Measurements from ENCODE around the gene ADCY7. TPM values are rescaled to one million over a fixed set of nuclear protein-coding genes. Genes with fewer than 3 reads are reported as not detected.

Gene ADCY7
- total and polyA plus RNA-seq, 2 experiments from 2014 or later, result 3.9 to 4.4 TPM

DNA sequence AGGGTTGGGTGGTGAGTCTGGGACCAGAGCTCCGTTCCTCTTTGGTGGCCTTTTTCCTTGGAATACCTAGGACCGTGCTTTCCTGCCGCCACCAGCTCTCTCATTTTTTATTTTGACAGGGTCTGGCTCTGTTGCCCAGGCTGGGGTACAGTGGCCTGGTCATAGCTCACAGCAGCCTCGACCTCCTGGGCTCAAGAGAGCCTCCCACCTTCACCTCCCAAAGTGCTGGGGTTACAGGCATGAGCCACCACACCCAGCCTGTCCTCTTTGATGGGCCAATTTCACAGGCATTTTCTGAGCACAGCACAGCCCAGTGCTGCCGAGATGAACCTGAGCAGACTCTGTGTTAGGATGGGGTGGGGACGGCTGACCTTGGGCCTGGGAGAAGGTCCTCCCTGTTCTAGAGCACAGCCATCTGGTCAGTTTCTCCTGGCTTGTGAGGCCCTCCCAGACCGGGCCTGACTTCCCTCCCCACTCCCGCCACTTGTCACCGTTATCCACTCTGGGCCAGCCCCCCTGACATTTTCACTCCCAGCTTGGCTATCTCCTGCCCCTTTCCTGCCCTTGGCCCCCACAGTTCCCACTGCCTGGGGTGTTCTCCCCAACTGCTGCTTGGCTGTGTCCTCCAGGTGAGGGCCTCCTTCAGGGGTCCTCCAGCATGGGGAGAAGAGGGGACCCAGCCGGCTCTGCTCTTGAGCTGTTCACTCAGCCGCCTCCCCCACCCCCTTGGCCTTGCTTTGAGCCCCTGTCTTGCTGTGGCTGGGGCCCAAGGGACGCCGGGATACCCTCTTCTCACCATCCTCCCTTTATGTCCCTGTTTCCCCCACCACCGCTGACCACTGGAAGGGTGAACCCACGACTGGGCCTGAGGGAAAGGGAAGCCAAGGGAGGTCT, 5.0 kb downstream of the ADCY7 start:
- Histone ChIP-seq H2AFZ (no peak overlapping the region), H3K9me2 (replicated peaks; ENCODE audit: insufficient read depth) (no peaks in the 10 kb centered on the region), H3K27me3 (no peaks in the 10 kb centered on the region), H3K4me2 (no peak overlapping the region), H3K36me3 (replicated peaks; ENCODE audit: insufficient read depth, low read depth) (no peaks in the 10 kb centered on the region), H4K20me1 (ENCODE audit: insufficient read depth, poor library complexity, severe bottlenecking) (no peaks in the 10 kb centered on the region), H3K79me2 (no peaks in the 10 kb centered on the region), H3K4me1 (ENCODE audit: insufficient read depth) (peaks cover 9% of the 10 kb centered on the region), H3K27ac (no peak overlapping the region), H3K4me3 (no peak overlapping the region), H3K9me3 (ENCODE audit: low read depth) (no peaks in the 10 kb centered on the region)
- no peak for DNase-seq (ENCODE audit: low spot score)
- TF ChIP-seq EZH2 (IDR thresholded peaks at IDR 0.05; ENCODE audit: borderline replicate concordance), result no peak
- TF ChIP-seq CTCF (IDR thresholded peaks at IDR 0.05; ENCODE audit: poor library complexity), result no peak
- TF ChIP-seq EZH2phosphoT487 (IDR thresholded peaks at IDR 0.05; ENCODE audit: low read depth, severe bottlenecking, unreplicated experiment), result no peak
- WGBS (ENCODE audit: low lambda C conversion rate, missing lambda C conversion rate), result 85% methylated on average over 15 of the region's 15 CpGs

GRCh38 chr16:50272111-50272571, 5.8 kb downstream of the ADCY7 start:
- H3K4me1 ChIP-seq (ENCODE audit: insufficient read depth), result peaks cover 2% of the 10 kb centered on the region

GRCh38 chr16:50272687-50273381, 6.5 kb downstream of the ADCY7 start:
- 91% methylated on average over 5 of the region's 5 CpGs for WGBS (ENCODE audit: low lambda C conversion rate, missing lambda C conversion rate)
- Histone ChIP-seq H3K4me2 (no peak overlapping the region), H3K9me3 (ENCODE audit: low read depth) (no peaks in the 10 kb centered on the region), H4K20me1 (ENCODE audit: insufficient read depth, poor library complexity, severe bottlenecking) (no peaks in the 10 kb centered on the region), H3K4me3 (no peak overlapping the region), H3K9me2 (replicated peaks; ENCODE audit: insufficient read depth) (no peaks in the 10 kb centered on the region), H3K27ac (no peak overlapping the region), H3K79me2 (no peaks in the 10 kb centered on the region), H2AFZ (no peak overlapping the region), H3K4me1 (ENCODE audit: insufficient read depth) (no peaks in the 10 kb centered on the region), H3K36me3 (replicated peaks; ENCODE audit: insufficient read depth, low read depth) (no peaks in the 10 kb centered on the region), H3K27me3 (no peaks in the 10 kb centered on the region)
- DNase-seq (ENCODE audit: low spot score), result no peak
- TF ChIP-seq EZH2 (IDR thresholded peaks at IDR 0.05; ENCODE audit: borderline replicate concordance), result no peak
- TF ChIP-seq EZH2phosphoT487 (IDR thresholded peaks at IDR 0.05; ENCODE audit: low read depth, severe bottlenecking, unreplicated experiment), result no peak
- no peak for TF ChIP-seq CTCF (IDR thresholded peaks at IDR 0.05; ENCODE audit: poor library complexity)

More at GRCh38 chr16:50272111-50272571, 5.8 kb downstream of the ADCY7 start:
- H3K27me3 ChIP-seq, result no peaks in the 10 kb centered on the region
- H3K4me2 ChIP-seq, result no peak overlapping the region
- no peaks in the 10 kb centered on the region for H4K20me1 ChIP-seq (ENCODE audit: insufficient read depth, poor library complexity, severe bottlenecking)
- no peak for TF ChIP-seq CTCF (IDR thresholded peaks at IDR 0.05; ENCODE audit: poor library complexity)
- TF ChIP-seq EZH2 (IDR thresholded peaks at IDR 0.05; ENCODE audit: borderline replicate concordance), result no peak
- no peak overlapping the region for H3K27ac ChIP-seq
- H3K4me3 ChIP-seq, result no peak overlapping the region
- no peaks in the 10 kb centered on the region for H3K36me3 ChIP-seq (replicated peaks; ENCODE audit: insufficient read depth, low read depth)
- no peaks in the 10 kb centered on the region for H3K9me3 ChIP-seq (ENCODE audit: low read depth)
- DNase-seq (ENCODE audit: low spot score), result no peak
- 89% methylated on average over 7 of the region's 7 CpGs for WGBS (ENCODE audit: low lambda C conversion rate, missing lambda C conversion rate)
- no peaks in the 10 kb centered on the region for H3K9me2 ChIP-seq (replicated peaks; ENCODE audit: insufficient read depth)
- H3K79me2 ChIP-seq, result no peaks in the 10 kb centered on the region
- H2AFZ ChIP-seq, result no peak overlapping the region
